Measurements from ENCODE around the gene RABAC1.

The RABAC1 gene

GRCh38 chr19:41920882-41921576 lies 38.1 kb downstream of the RABAC1 start:
- Histone ChIP-seq H3K36me3 (replicated peaks; ENCODE audit: insufficient read depth, low read length) (no peaks in the 10 kb centered on the region), H3K4me2 (ENCODE audit: low read depth, low read length) (no peak overlapping the region), H3K9ac (ENCODE audit: low read length) (no peak overlapping the region), H3K27me3 (replicated peaks; ENCODE audit: insufficient read depth, low read length) (peaks cover 69% of the 10 kb centered on the region), H2AFZ (ENCODE audit: low read length) (no peak overlapping the region), H3K4me1 (ENCODE audit: low read length) (0 out of 2 replicates have a peak, but pooled peaks cover 6% of the 10 kb centered on the region), H3K4me3 (ENCODE audit: low read length) (no peak overlapping the region), H3K79me2 (ENCODE audit: low read length) (no peaks in the 10 kb centered on the region), H3K9me2 (replicated peaks; ENCODE audit: insufficient read depth, low read length) (no peaks in the 10 kb centered on the region), H3K27ac (ENCODE audit: low read length) (no peak overlapping the region), H3K9me3 (replicated peaks; ENCODE audit: insufficient read depth, low read length) (no peaks in the 10 kb centered on the region), H3F3A (ENCODE audit: insufficient read depth, low read length) (no peaks in the 10 kb centered on the region), H4K20me1 (ENCODE audit: insufficient read depth, low read length) (no peaks in the 10 kb centered on the region)
- no peak for TF ChIP-seq CTCF (IDR thresholded peaks at IDR 0.05; ENCODE audit: low read length)
- no peak for TF ChIP-seq EZH2 (optimal IDR thresholded peaks at IDR 0.05; ENCODE audit: low read depth, low read length)
- TF ChIP-seq EZH2phosphoT487 (IDR thresholded peaks at IDR 0.05; ENCODE audit: low read length): no peak
- no peak for DNase-seq

DNA sequence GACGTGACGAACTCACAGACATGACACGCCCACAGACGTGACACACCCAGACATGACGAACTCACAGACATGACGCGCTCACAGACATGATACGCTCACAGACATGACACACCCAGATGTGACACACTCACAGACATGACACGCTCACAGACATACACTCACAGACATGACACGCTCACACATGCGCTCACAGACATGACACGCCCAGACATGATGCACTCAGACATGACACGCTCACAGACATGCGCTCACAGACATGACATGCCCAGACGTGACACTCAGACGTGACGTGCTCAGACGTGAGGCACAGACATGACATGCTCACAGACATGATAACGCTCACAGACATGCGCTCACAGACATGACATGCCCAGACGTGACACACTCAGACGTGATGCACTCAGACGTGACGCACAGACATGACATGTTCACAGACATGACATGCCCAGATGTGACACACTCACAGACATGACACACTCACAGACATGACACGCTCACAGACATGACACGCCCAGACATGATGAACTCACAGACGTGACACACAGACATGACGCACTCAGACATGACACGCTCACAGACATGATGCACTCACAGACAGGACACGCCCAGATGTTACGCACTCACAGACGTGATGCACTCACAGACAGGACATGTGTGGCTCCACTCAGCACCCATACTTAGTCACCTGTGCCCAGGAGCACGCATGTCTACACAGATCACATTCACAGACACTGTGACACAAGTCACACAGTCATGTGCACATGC lies 39.0 kb downstream of the RABAC1 start:
- Histone ChIP-seq H4K20me1 (ENCODE audit: insufficient read depth, low read length) (no peaks in the 10 kb centered on the region), H3K36me3 (replicated peaks; ENCODE audit: insufficient read depth, low read length) (no peaks in the 10 kb centered on the region), H3K4me3 (ENCODE audit: low read length) (no peak overlapping the region), H3K4me2 (ENCODE audit: low read depth, low read length) (no peak overlapping the region), H3F3A (ENCODE audit: insufficient read depth, low read length) (no peaks in the 10 kb centered on the region), H3K4me1 (ENCODE audit: low read length) (0 out of 2 replicates have a peak, but pooled peaks cover 6% of the 10 kb centered on the region), H3K9ac (ENCODE audit: low read length) (no peak overlapping the region), H3K27ac (ENCODE audit: low read length) (no peak overlapping the region), H3K79me2 (ENCODE audit: low read length) (no peaks in the 10 kb centered on the region), H3K27me3 (replicated peaks; ENCODE audit: insufficient read depth, low read length) (peaks cover 69% of the 10 kb centered on the region), H3K9me2 (replicated peaks; ENCODE audit: insufficient read depth, low read length) (no peaks in the 10 kb centered on the region), H3K9me3 (replicated peaks; ENCODE audit: insufficient read depth, low read length) (no peaks in the 10 kb centered on the region), H2AFZ (ENCODE audit: low read length) (no peak overlapping the region)
- no peak for DNase-seq
- TF ChIP-seq EZH2phosphoT487 (IDR thresholded peaks at IDR 0.05; ENCODE audit: low read length): no peak
- TF ChIP-seq EZH2 (optimal IDR thresholded peaks at IDR 0.05; ENCODE audit: low read depth, low read length): no peak
- TF ChIP-seq CTCF (IDR thresholded peaks at IDR 0.05; ENCODE audit: low read length): no peak

DNA sequence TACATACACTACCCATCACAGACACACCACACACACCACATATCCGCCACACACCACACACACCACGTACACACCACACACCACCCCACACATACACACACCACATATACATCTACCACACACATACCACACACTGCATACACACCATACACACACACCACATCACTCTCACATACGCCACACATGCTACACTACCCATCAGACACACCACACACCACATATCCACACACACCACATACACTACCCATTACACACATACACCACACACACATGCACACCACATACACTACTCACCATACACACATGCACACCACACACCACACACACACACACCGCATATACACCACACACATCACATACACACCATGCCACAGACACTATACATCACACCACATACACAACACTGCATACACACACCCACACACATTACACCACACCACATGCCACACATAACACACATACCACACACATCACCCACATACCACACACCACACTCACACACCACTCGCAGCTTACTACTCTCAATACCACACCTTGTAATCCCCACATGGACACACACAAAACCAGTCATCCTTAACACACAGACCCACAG lies 40.4 kb downstream of the RABAC1 start:
- no peak overlapping the region for H3K27ac ChIP-seq (ENCODE audit: low read length)
- no peak overlapping the region for H3K9ac ChIP-seq (ENCODE audit: low read length)
- H2AFZ ChIP-seq (ENCODE audit: low read length): no peak overlapping the region
- DNase-seq: no peak
- TF ChIP-seq EZH2phosphoT487 (IDR thresholded peaks at IDR 0.05; ENCODE audit: low read length) (no peak), EZH2 (optimal IDR thresholded peaks at IDR 0.05; ENCODE audit: low read depth, low read length) (no peak), CTCF (IDR thresholded peaks at IDR 0.05; ENCODE audit: low read length) (no peak)
- H3K36me3 ChIP-seq (replicated peaks; ENCODE audit: insufficient read depth, low read length): no peaks in the 10 kb centered on the region
- H4K20me1 ChIP-seq (ENCODE audit: insufficient read depth, low read length): no peaks in the 10 kb centered on the region
- peaks cover 65% of the 10 kb centered on the region for H3K27me3 ChIP-seq (replicated peaks; ENCODE audit: insufficient read depth, low read length)
- H3K4me3 ChIP-seq (ENCODE audit: low read length): no peak overlapping the region
- H3K9me2 ChIP-seq (replicated peaks; ENCODE audit: insufficient read depth, low read length): no peaks in the 10 kb centered on the region
- no peak overlapping the region for H3K4me2 ChIP-seq (ENCODE audit: low read depth, low read length)
- H3F3A ChIP-seq (ENCODE audit: insufficient read depth, low read length): no peaks in the 10 kb centered on the region
- H3K4me1 ChIP-seq (ENCODE audit: low read length): 0 out of 2 replicates have a peak, but pooled peaks cover 6% of the 10 kb centered on the region
- H3K79me2 ChIP-seq (ENCODE audit: low read length): no peaks in the 10 kb centered on the region
- H3K9me3 ChIP-seq (replicated peaks; ENCODE audit: insufficient read depth, low read length): no peaks in the 10 kb centered on the region

Data from MM.1S (cell line).